Non-pigmented ciliary epithelial cell (primary cell): Measurements from ENCODE around the gene GRID1.

Source experiments
- DNase-seq: peaks from one replicate; pipeline ENCODE4 v3.0.0-alpha.2; 2010; ENCODE audit warnings: low read depth

The GRID1 gene

DNA sequence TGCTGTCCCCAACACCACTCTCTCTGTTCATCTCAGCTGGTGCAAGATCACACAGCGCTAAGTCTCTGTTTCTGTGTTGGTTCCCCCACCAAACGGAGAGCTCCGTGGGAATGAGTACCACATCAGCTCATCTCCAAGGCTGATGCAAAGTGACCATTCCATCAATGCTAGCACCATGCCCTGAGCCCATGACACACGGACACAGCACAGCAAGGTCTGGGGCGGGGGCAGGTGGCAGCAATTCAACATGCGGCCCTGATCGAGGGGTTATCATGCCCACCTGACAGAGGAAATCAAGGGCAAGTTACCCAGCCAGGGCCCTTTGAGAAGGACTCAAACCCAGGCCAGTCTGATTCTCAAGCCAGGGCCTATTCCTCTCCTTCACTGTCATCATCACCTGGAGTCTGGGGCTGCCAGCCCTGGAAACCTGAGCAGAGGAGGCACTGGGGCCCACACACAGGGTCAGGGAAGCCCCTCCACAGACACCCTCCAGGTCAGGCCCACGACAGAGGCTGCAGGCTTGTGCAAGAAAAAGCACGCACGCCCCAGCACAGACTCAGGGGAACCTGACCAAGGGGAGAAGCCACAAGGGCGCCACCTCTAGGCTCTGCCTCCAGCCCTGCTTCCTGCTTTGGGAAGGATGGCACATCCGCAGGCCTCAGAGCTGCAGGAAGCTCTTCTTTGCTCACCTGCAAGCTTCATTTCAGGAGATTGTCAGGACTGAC lies 74.8 kb downstream of the GRID1 start:
- DNase-seq: no peak

DNA sequence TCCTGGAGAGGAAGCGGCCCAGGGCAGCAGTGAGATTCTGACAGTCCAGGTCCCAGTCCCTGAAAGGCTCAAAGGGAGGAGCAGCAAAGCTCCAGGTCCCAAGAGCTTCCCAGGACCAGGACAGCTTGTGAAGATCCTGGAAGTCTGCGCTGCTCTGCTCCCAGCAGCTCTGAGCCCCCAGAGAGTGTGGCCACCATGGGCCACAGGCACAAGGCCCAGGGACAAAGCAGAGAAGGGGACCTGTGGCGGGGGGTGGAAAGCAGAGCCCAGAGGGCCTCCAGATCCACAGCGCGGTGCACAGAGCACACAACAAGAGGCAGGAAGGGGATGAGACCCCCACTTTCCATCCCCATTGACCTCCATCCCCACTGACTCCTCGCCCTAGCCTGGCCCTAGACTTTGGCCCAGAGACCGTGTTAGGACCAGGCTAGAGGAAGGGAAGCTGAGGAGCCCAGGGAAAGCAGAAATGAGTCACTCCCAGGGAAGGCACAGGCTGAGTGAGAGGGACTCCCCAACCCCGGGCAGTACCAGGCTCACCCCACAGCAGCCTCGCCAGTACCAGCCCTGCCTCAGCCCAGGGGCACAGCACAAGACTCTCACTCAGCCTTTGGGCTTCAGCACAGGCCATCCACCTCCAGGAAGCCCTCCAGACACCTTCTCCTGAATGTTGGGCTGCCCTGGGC lies 75.5 kb downstream of the GRID1 start:
- no peak for DNase-seq

DNA sequence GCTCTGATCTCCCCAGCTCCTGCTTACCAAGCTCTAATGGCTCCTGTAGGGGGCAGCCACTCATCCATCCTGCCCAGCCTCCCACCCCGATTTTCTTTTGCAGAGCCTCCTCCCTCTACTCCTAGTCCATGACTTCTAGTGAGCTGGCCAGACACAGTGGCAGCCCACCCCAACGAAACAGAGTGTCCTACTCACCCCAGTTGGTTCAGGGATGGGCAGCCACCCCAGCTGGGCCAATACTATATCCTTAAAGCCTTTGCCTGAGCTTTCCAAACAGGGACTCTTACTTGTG lies 77.1 kb downstream of the GRID1 start:
- no peak for DNase-seq

DNA sequence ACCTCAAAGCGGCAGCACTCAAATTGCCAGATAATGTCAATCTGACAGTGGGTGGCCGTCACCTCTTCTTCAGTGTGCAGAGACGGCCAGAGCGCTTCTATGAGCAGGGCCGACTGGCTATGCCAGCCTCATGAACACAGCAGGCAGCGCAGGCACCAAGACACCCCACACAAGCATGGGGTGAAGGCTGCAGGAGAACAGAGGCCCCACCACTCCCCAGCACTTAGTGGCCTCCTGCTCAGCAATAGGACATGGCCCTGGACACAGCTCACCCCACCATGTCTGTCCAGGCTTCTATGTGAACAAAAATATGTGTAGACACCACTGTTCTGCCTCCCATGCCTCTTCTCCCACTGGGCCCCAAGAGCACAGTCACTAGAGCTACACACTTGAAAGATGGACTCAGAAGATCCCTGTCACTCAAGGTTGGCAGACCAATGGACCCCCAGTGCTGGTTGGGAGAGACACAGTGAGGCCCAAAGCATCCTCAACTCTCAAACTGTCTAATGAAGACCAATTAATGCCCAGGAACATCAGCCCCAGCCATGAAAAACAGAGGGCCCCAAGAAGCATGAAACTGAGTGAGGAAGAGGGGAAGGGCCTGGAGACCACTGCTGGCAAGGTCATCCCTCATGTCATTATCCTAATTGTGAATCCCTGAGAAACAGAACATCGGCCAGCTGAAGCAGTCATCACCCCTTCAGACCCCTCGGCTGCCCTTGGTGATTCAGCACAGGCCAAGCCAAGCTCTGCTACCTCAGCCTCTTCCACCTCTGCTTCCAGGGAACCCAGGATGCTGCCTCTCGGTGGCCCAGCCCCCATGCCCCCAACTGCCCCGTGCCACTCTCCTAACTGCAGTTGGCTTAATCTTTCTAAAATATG lies 77.7 kb downstream of the GRID1 start:
- DNase-seq: no peak

- DNase-seq: no peak
Observed at GRCh38 chr10:86287966-86288579, 78.5 kb downstream of the GRID1 start.

- no peak for DNase-seq
Observed at GRCh38 chr10:86287110-86287793, 79.3 kb downstream of the GRID1 start.

GRCh38 chr10:86286236-86287109 lies 80.1 kb downstream of the GRID1 start:
- no peak for DNase-seq

- DNase-seq: no peak
Observed at GRCh38 chr10:86285136-86285790, 81.3 kb downstream of the GRID1 start.

DNA sequence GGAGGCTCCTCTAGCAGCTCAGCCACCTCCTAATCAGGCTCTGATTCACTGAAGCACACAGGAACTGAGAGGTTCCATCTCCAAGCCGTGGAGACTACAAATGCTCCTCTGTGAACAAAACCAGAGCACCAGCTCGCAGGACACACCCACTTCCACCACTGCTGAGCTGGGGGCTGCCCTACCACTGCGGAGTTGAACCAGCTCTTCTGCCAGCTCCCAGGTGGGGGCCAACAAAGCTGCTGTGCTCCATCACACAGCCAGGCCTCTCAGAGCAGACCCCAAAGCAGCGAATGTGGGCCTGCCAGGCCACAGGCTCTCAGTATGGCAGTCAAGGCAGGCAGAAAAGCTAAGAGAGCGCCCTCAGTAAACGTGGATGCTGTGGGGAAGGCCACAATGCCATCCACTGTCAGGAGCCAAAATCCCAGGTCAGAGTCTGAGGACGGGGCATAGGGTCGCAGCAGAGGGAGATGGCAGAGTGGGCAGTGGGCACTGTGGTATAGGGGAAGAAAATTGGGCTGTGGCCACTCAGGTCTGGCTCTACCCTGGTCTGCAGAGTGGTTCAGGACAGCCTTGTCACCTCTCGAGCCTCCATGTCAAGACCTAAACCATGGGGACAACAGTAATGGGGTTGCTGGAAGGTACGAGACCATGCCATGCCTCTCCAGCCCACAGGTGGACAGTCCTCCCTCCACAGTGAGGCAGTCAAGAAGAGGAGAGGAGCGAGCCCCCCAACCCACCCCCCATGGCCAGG lies 82.1 kb downstream of the GRID1 start:
- no peak for DNase-seq

GRCh38 chr10:86283466-86284287 lies 82.9 kb downstream of the GRID1 start:
- DNase-seq: no peak

DNA sequence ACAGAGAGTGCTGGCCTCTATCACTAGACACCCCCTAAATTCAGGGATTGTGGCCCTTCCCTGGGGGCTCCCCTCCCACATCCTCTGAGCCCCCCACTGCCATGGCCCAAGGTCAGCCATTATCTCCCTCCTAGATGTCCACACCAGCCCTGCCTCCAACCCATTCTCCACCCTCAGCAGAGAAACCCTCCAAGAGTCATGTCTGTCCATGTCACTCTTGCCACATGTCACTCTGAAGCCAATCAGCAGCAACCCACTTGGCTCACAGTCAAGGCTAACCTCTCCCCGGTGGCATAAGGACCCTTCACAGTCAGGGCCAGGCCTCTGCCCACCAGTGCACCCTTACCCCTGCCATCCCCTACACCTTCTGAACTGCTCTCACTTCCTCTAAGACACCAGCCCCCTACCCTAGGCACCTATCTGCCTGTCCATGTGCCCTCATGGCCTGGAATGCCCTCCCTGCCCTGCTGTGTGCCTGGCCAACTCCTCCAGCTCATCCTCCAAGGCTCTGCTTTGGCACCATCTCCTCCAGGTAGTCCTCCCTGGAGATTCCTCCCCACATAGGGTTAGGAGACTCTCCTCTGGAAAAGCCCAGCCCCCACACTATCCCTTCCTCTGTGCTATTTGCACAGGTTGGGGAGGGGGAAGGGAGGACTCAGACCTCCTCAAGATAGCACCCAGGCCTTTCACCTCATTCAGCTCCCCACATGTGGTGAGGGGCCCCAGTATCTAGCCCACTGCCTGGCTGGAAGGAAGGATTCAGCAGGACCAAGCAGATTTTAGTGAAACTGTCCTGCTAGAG lies 83.7 kb downstream of the GRID1 start:
- DNase-seq: no peak

GRCh38 chr10:86281396-86281795 lies 85.2 kb downstream of the GRID1 start:
- DNase-seq: no peak

- DNase-seq: no peak
Observed at GRCh38 chr10:86269332-86269731, 97.3 kb downstream of the GRID1 start.

GRCh38 chr10:86267286-86268195 lies 99.1 kb downstream of the GRID1 start:
- DNase-seq: no peak

GRCh38 chr10:86266446-86267242 lies 100.0 kb downstream of the GRID1 start:
- no peak for DNase-seq

DNA sequence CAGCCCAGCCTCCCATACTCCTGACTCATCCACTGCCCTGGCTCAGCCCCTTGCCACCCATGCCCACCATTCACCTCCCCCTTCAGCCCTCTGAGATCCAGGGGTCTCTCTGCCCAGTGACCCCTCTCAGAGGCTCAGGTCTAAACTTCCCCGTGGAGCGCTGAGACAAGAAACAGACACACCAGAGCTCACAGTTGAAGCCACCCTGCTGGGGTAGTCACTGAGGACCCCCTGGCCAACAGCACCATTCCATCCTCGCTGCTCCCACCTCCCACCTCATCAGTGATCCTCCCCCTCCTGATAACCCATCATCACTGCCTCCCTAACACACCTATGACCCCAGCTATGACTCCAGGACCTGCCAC lies 100.7 kb downstream of the GRID1 start:
- DNase-seq: no peak
